Suprapubic skin (tissue), 4 donors: ENCODE measurements around the gene EPB41. TPM values are rescaled to one million over a fixed set of nuclear protein-coding genes. Genes with fewer than 3 reads are reported as not detected.

Experiments
- DNase-seq, 2 donors: peaks; one replicate each; pipeline ENCODE4 v3.0.0-alpha.2; 2019; ENCODE audit warnings: low spot score in 2 of 2
- H3K27ac ChIP-seq: fragments of 200-600 bp; sonication (generic); one replicate; pipeline ENCODE4 v1.5.1; 2019
- H3K27me3 ChIP-seq: fragments of 200-600 bp; sonication (generic); one replicate; pipeline ENCODE4 v1.5.1; 2019
- H3K36me3 ChIP-seq: fragments of 200-600 bp; sonication (generic); one replicate; pipeline ENCODE4 v1.5.1; 2019
- H3K4me1 ChIP-seq: fragments of 200-600 bp; sonication (generic); one replicate; pipeline ENCODE4 v1.5.1; 2019
- H3K4me3 ChIP-seq: fragments of 200-600 bp; sonication (generic); one replicate; pipeline ENCODE4 v1.5.1; 2019; ENCODE audit warnings: mild to moderate bottlenecking
- H3K9me3 ChIP-seq: fragments of 200-600 bp; sonication (generic); one replicate; pipeline ENCODE4 v1.5.1; 2019
- EP300 ChIP-seq: sonication (generic); formaldehyde crosslinking; IDR thresholded peaks from one replicate; pipeline ENCODE4 v1.6.1; 2017; ENCODE audit warnings: antibody characterized with exemption
- POLR2A ChIP-seq, 2 donors: fragments of 450-650 bp; IDR thresholded peaks; one replicate each; pipeline ENCODE4 v1.6.1; 2017; ENCODE audit warnings: antibody characterized with exemption in 2 of 2, mild to moderate bottlenecking in 2 of 2, moderate library complexity in 2 of 2
- POLR2AphosphoS5 ChIP-seq, 3 donors: sonication (generic); formaldehyde crosslinking; IDR thresholded peaks; one replicate each; pipeline ENCODE4 v1.6.1; 2017; ENCODE audit warnings: antibody characterized with exemption in 3 of 3
- WGBS: methylation state at CpG from one replicate; pipeline ENCODE4 v1.1.5; 2018; 5-methylcytosine and 5-hydroxymethylcytosine counted together
- total RNA-seq, 4 donors: library from RNA; depleted of rRNA; stranded (reverse); fragments of >200 nt; gene quantifications; one replicate each; pipeline ENCODE4 v1.1.0, GENCODE V29; 2016
- TF ChIP-seq, protein P1 (sequence below), 2 donors: fragments of 200-600 bp in 1 of 2; fragments of 450-650 bp in 1 of 2; sonication (generic) in 1 of 2; IDR thresholded peaks; one replicate each; pipeline ENCODE4 v1.5.1; 2016 to 2019; ENCODE audit warnings: antibody characterized with exemption in 2 of 2, mild to moderate bottlenecking in 1 of 2, moderate library complexity in 1 of 2

Gene EPB41
- total RNA-seq, 4 donors from 2014 or later: 45.7 to 79.5 (median 67.1) TPM

GRCh38 chr1:28883242-28883616 is 31.1 kb upstream of the EPB41 start:
- no peaks in the 10 kb centered on the region for H3K36me3 ChIP-seq
- no peaks in the 10 kb centered on the region for H3K9me3 ChIP-seq
- H3K27ac ChIP-seq: no peak overlapping the region
- no peak overlapping the region for H3K4me3 ChIP-seq
- TF ChIP-seq, protein P1, sequence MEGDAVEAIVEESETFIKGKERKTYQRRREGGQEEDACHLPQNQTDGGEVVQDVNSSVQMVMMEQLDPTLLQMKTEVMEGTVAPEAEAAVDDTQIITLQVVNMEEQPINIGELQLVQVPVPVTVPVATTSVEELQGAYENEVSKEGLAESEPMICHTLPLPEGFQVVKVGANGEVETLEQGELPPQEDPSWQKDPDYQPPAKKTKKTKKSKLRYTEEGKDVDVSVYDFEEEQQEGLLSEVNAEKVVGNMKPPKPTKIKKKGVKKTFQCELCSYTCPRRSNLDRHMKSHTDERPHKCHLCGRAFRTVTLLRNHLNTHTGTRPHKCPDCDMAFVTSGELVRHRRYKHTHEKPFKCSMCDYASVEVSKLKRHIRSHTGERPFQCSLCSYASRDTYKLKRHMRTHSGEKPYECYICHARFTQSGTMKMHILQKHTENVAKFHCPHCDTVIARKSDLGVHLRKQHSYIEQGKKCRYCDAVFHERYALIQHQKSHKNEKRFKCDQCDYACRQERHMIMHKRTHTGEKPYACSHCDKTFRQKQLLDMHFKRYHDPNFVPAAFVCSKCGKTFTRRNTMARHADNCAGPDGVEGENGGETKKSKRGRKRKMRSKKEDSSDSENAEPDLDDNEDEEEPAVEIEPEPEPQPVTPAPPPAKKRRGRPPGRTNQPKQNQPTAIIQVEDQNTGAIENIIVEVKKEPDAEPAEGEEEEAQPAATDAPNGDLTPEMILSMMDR (IDR thresholded peaks at IDR 0.05): no peak
- no peak for TF ChIP-seq POLR2A (IDR thresholded peaks at IDR 0.05)
- no peak for TF ChIP-seq POLR2AphosphoS5 (IDR thresholded peaks at IDR 0.05)
- no peak for TF ChIP-seq EP300
- peaks cover 30% of the 10 kb centered on the region for H3K4me1 ChIP-seq
- 86% methylated on average over 1 of the region's 1 CpG for WGBS
- no peak for DNase-seq
- H3K27me3 ChIP-seq: no peaks in the 10 kb centered on the region

- H3K27me3 ChIP-seq: no peaks in the 10 kb centered on the region
- peaks cover 31% of the 10 kb centered on the region for H3K4me1 ChIP-seq
- no peak overlapping the region for H3K4me3 ChIP-seq
- no peak overlapping the region for H3K27ac ChIP-seq
- WGBS: 80% methylated on average over 7 of the region's 7 CpGs
- TF ChIP-seq POLR2A (IDR thresholded peaks at IDR 0.05) (no peak), POLR2AphosphoS5 (IDR thresholded peaks at IDR 0.05) (no peak), EP300 (no peak)
- TF ChIP-seq, protein P1 (IDR thresholded peaks at IDR 0.05): no peak
- DNase-seq: no peak
- no peaks in the 10 kb centered on the region for H3K36me3 ChIP-seq
- H3K9me3 ChIP-seq: no peaks in the 10 kb centered on the region
Measured at GRCh38 chr1:28885472-28885877, 28.9 kb upstream of the EPB41 start.

GRCh38 chr1:28885977-28886730 is 28.2 kb upstream of the EPB41 start:
- Histone ChIP-seq H3K4me1 (peaks cover 31% of the 10 kb centered on the region), H3K4me3 (peak overlapping the region; percentile 62)
- no peak for DNase-seq

GRCh38 chr1:28886731-28887418 is 27.5 kb upstream of the EPB41 start:
- under 1% methylated on average over 29 of the region's 43 CpGs for WGBS
- peak; percentile 91 to 93 for DNase-seq
- H3K27me3 ChIP-seq: no peaks in the 10 kb centered on the region
- H3K27ac ChIP-seq: peak overlapping the region; percentile 16
- peaks cover 31% of the 10 kb centered on the region for H3K4me1 ChIP-seq
- no peaks in the 10 kb centered on the region for H3K36me3 ChIP-seq
- H3K4me3 ChIP-seq: peak overlapping the region; percentile 62
- no peaks in the 10 kb centered on the region for H3K9me3 ChIP-seq
- TF ChIP-seq POLR2A (IDR thresholded peaks at IDR 0.05) (peak in 1 of 2 donors; percentile 43), EP300 (no peak)

More at GRCh38 chr1:28885977-28886730, 28.2 kb upstream of the EPB41 start:
- 56% methylated on average over 17 of the region's 17 CpGs for WGBS
- H3K36me3 ChIP-seq: no peaks in the 10 kb centered on the region
- TF ChIP-seq EP300: no peak
- TF ChIP-seq POLR2A (IDR thresholded peaks at IDR 0.05): no peak
- TF ChIP-seq, protein P1 (IDR thresholded peaks at IDR 0.05): no peak
- H3K27ac ChIP-seq: no peak overlapping the region
- no peaks in the 10 kb centered on the region for H3K27me3 ChIP-seq
- no peaks in the 10 kb centered on the region for H3K9me3 ChIP-seq

DNA sequence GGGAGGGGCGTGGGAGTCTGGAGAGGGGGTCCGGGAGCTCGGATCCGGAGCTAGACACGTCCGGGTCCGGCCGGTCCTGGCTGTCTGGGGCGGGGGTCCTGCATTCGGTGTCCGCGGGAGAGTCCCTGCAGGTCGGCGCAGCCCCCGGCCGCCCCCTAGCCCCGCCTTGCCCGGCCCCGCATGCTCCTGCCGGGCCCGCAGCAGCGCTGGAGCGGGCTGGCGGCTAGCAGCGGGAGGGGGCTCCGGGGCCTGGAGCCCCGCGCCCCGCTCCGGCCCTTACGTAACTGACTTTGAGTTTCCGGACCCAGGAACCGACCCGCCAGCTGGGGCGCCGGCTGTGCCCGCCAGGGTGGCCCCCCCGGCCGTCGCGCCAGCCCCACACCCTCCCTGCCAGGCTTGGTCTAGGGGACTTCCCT is 26.9 kb upstream of the EPB41 start:
- H3K36me3 ChIP-seq: no peaks in the 10 kb centered on the region
- H3K4me1 ChIP-seq: peaks cover 28% of the 10 kb centered on the region
- H3K27me3 ChIP-seq: no peaks in the 10 kb centered on the region
- H3K9me3 ChIP-seq: no peaks in the 10 kb centered on the region
- peak overlapping the region; percentile 62 for H3K4me3 ChIP-seq
- 2% methylated on average over 11 of the region's 41 CpGs for WGBS
- TF ChIP-seq POLR2AphosphoS5 (IDR thresholded peaks at IDR 0.05): no peak
- TF ChIP-seq EP300: no peak
- no peak for TF ChIP-seq POLR2A (IDR thresholded peaks at IDR 0.05)
- TF ChIP-seq, protein P1 (IDR thresholded peaks at IDR 0.05): no peak
- H3K27ac ChIP-seq: peak overlapping the region; percentile 16
- DNase-seq: no peak
